IPS-11a (cell line): ENCODE data around the gene KMT2B.
A peak's percentile ranks its signal among the peaks of the same experiment; 100 is the strongest.
"Not testable (repeated sequence)": the region's sequence is repeated elsewhere in the genome, so short reads cannot be mapped to it uniquely, and the experiment has no call there.

Source experiments
- H3K4me3 ChIP-seq: one replicate; pipeline ENCODE4 v1.5.1; 2013; ENCODE audit warnings: low read depth, low read length, control low read depth

The KMT2B gene

GRCh38 chr19:35756377-35757230 lies 38.8 kb downstream of the KMT2B start, which contains the start of gene HSPB6:
Gene HSPB6, minus strand, starts transcription at chr19:35757029. Its CDS starts 21 bp downstream, at chr19:35757008.
- H3K4me3 ChIP-seq: peak within 1 kb of the TSS; percentile 99

- H3K4me3 ChIP-seq: peak overlapping the region; percentile 99
Measured at GRCh38 chr19:35757231-35757748, 39.5 kb downstream of the KMT2B start.

- H3K4me3 ChIP-seq: peak within 1 kb of the TSS; percentile 99
Measured at GRCh38 chr19:35757749-35758608, 40.2 kb downstream of the KMT2B start, which contains the start of gene PROSER3. Gene PROSER3, plus strand, starts transcription at chr19:35758176. Its CDS starts 40 bp downstream, at chr19:35758216.

- no peak overlapping the region for H3K4me3 ChIP-seq
Measured at GRCh38 chr19:35759697-35760096, 41.9 kb downstream of the KMT2B start.

- H3K4me3 ChIP-seq: no peak overlapping the region
Measured at GRCh38 chr19:35760711-35761349, 43.0 kb downstream of the KMT2B start.

GRCh38 chr19:35764432-35765315 lies 46.9 kb downstream of the KMT2B start:
- no peak overlapping the region for H3K4me3 ChIP-seq

- no peak overlapping the region for H3K4me3 ChIP-seq
Measured at GRCh38 chr19:35766571-35767104, 48.8 kb downstream of the KMT2B start.

GRCh38 chr19:35767288-35768081 lies 49.7 kb downstream of the KMT2B start:
- no peak overlapping the region for H3K4me3 ChIP-seq

GRCh38 chr19:35768082-35768421 lies 50.2 kb downstream of the KMT2B start:
- no peak overlapping the region for H3K4me3 ChIP-seq

GRCh38 chr19:35772362-35772761 lies 54.6 kb downstream of the KMT2B start:
- not testable (repeated sequence) for H3K4me3 ChIP-seq

GRCh38 chr19:35773020-35773806 lies 55.4 kb downstream of the KMT2B start:
- H3K4me3 ChIP-seq: no peak overlapping the region

GRCh38 chr19:35774274-35775045 lies 56.7 kb downstream of the KMT2B start:
- no peak overlapping the region for H3K4me3 ChIP-seq

- peak overlapping the region; percentile 78 for H3K4me3 ChIP-seq
Measured at GRCh38 chr19:35775046-35775297, 57.2 kb downstream of the KMT2B start.

- H3K4me3 ChIP-seq: peak within 1 kb of the TSS; percentile 78
Measured at GRCh38 chr19:35775298-35776101, 57.7 kb downstream of the KMT2B start, which contains the start of gene ARHGAP33. Gene ARHGAP33, plus strand, starts transcription at chr19:35775564. Its CDS starts 95 bp downstream, at chr19:35775659.

- H3K4me3 ChIP-seq: no peak overlapping the region
Measured at GRCh38 chr19:35776102-35776788, 58.4 kb downstream of the KMT2B start.
